Memory B cell (primary cell): ENCODE data around the gene SLC25A47.
"Not testable (repeated sequence)": the region's sequence is repeated elsewhere in the genome, so short reads cannot be mapped to it uniquely, and the experiment has no call there.

Experiments
- ATAC-seq: fragments of 150-1000 bp; cut with Tn5 transposase; 2 replicates; pipeline ENCODE4 v1.10.0; 2021; ENCODE audit warnings: low read depth, mild to moderate bottlenecking, moderate library complexity
- DNase-seq, 2 donors: peaks; one replicate each; pipeline ENCODE4 v3.0.0; 2022; ENCODE audit warnings: low spot score in 2 of 2
- H3K27ac Mint-ChIP-seq: one replicate; pipeline ENCODE4 v1.8.0; 2022; ENCODE audit warnings: mild to moderate bottlenecking, moderate library complexity, mixed read lengths
- H3K27me3 Mint-ChIP-seq: one replicate; pipeline ENCODE4 v1.8.0; 2022; ENCODE audit warnings: mixed read lengths
- H3K36me3 Mint-ChIP-seq: one replicate; pipeline ENCODE4 v1.8.0; 2022; ENCODE audit warnings: mild to moderate bottlenecking, mixed read lengths
- H3K4me1 Mint-ChIP-seq: one replicate; pipeline ENCODE4 v1.8.0; 2022; ENCODE audit warnings: mixed read lengths
- H3K4me3 Mint-ChIP-seq: one replicate; pipeline ENCODE4 v1.8.0; 2022; ENCODE audit warnings: mild to moderate bottlenecking, moderate library complexity, mixed read lengths
- H3K9me3 Mint-ChIP-seq: one replicate; pipeline ENCODE4 v1.8.0; 2022; ENCODE audit warnings: mixed read lengths

The SLC25A47 gene

GRCh38 chr14:100285913-100286400, 37.2 kb upstream of the SLC25A47 start:
- H3K27ac Mint-ChIP-seq, result peak overlapping the region; percentile 82
- peaks cover 11% of the 10 kb centered on the region for H3K4me1 Mint-ChIP-seq
- no peaks in the 10 kb centered on the region for H3K36me3 Mint-ChIP-seq
- no peaks in the 10 kb centered on the region for H3K27me3 Mint-ChIP-seq
- ATAC-seq (no peak), DNase-seq (no peak)
- H3K9me3 Mint-ChIP-seq, result no peaks in the 10 kb centered on the region
- peak overlapping the region; percentile 86 for H3K4me3 Mint-ChIP-seq

GRCh38 chr14:100286484-100287191, 36.5 kb upstream of the SLC25A47 start:
- Mint-ChIP-seq H3K27ac (peak overlapping the region; percentile 82), H3K27me3 (no peaks in the 10 kb centered on the region), H3K4me3 (no peak overlapping the region), H3K36me3 (no peaks in the 10 kb centered on the region), H3K4me1 (peaks cover 10% of the 10 kb centered on the region), H3K9me3 (no peaks in the 10 kb centered on the region)
- ATAC-seq, result no peak
- DNase-seq, result no peak

- Mint-ChIP-seq H3K4me3 (no peak overlapping the region), H3K4me1 (peaks cover 8% of the 10 kb centered on the region), H3K36me3 (no peaks in the 10 kb centered on the region), H3K27ac (no peak overlapping the region), H3K9me3 (no peaks in the 10 kb centered on the region), H3K27me3 (no peaks in the 10 kb centered on the region)
- DNase-seq (no peak), ATAC-seq (no peak)
Observed at GRCh38 chr14:100287202-100287997, 35.7 kb upstream of the SLC25A47 start.

- not testable (repeated sequence) for H3K4me3 Mint-ChIP-seq, H3K27me3 Mint-ChIP-seq, H3K27ac Mint-ChIP-seq, H3K4me1 Mint-ChIP-seq, DNase-seq, H3K36me3 Mint-ChIP-seq, H3K9me3 Mint-ChIP-seq, ATAC-seq
Observed at GRCh38 chr14:100287998-100288295, 35.2 kb upstream of the SLC25A47 start.

GRCh38 chr14:100288382-100289185, 34.6 kb upstream of the SLC25A47 start:
- Mint-ChIP-seq H3K9me3 (no peaks in the 10 kb centered on the region), H3K27ac (no peak overlapping the region), H3K36me3 (no peaks in the 10 kb centered on the region), H3K27me3 (no peaks in the 10 kb centered on the region), H3K4me3 (no peak overlapping the region), H3K4me1 (peaks cover 10% of the 10 kb centered on the region)
- ATAC-seq (no peak), DNase-seq (no peak)

GRCh38 chr14:100289916-100290606, 33.1 kb upstream of the SLC25A47 start:
- ATAC-seq (no peak), DNase-seq (no peak)
- Mint-ChIP-seq H3K4me3 (no peak overlapping the region), H3K4me1 (peaks cover 11% of the 10 kb centered on the region), H3K36me3 (no peaks in the 10 kb centered on the region), H3K9me3 (no peaks in the 10 kb centered on the region), H3K27me3 (no peaks in the 10 kb centered on the region), H3K27ac (no peak overlapping the region)

- H3K36me3 Mint-ChIP-seq, result no peaks in the 10 kb centered on the region
- DNase-seq, result no peak
- H3K27ac Mint-ChIP-seq, result no peak overlapping the region
- no peak for ATAC-seq
- H3K27me3 Mint-ChIP-seq, result no peaks in the 10 kb centered on the region
- no peaks in the 10 kb centered on the region for H3K9me3 Mint-ChIP-seq
- H3K4me3 Mint-ChIP-seq, result no peak overlapping the region
- H3K4me1 Mint-ChIP-seq, result peaks cover 12% of the 10 kb centered on the region
Observed at GRCh38 chr14:100290607-100291304, 32.4 kb upstream of the SLC25A47 start.

GRCh38 chr14:100291305-100292075, 31.6 kb upstream of the SLC25A47 start:
- Mint-ChIP-seq H3K9me3 (no peaks in the 10 kb centered on the region), H3K36me3 (no peaks in the 10 kb centered on the region), H3K4me1 (peaks cover 16% of the 10 kb centered on the region), H3K27ac (no peak overlapping the region), H3K4me3 (no peak overlapping the region), H3K27me3 (no peaks in the 10 kb centered on the region)
- DNase-seq (no peak), ATAC-seq (no peak)

- no peaks in the 10 kb centered on the region for H3K36me3 Mint-ChIP-seq
- no peak for ATAC-seq
- no peak overlapping the region for H3K4me3 Mint-ChIP-seq
- H3K27ac Mint-ChIP-seq, result no peak overlapping the region
- DNase-seq, result no peak
- no peaks in the 10 kb centered on the region for H3K27me3 Mint-ChIP-seq
- H3K4me1 Mint-ChIP-seq, result peaks cover 24% of the 10 kb centered on the region
- no peaks in the 10 kb centered on the region for H3K9me3 Mint-ChIP-seq
Observed at GRCh38 chr14:100292301-100292775, 30.8 kb upstream of the SLC25A47 start.

GRCh38 chr14:100292776-100293461, 30.2 kb upstream of the SLC25A47 start:
- Mint-ChIP-seq H3K4me3 (no peak overlapping the region), H3K4me1 (peaks cover 28% of the 10 kb centered on the region), H3K36me3 (no peaks in the 10 kb centered on the region), H3K27me3 (no peaks in the 10 kb centered on the region), H3K9me3 (no peaks in the 10 kb centered on the region), H3K27ac (no peak overlapping the region)
- no peak for DNase-seq
- no peak for ATAC-seq

GRCh38 chr14:100293497-100294212, 29.5 kb upstream of the SLC25A47 start:
- no peak for ATAC-seq
- Mint-ChIP-seq H3K27me3 (no peaks in the 10 kb centered on the region), H3K27ac (no peak overlapping the region), H3K9me3 (no peaks in the 10 kb centered on the region), H3K4me3 (no peak overlapping the region), H3K36me3 (no peaks in the 10 kb centered on the region), H3K4me1 (peaks cover 34% of the 10 kb centered on the region)
- DNase-seq, result no peak
